ENCODE measurements around the gene SLC27A1.
A peak's percentile ranks its signal among the peaks of the same experiment; 100 is the strongest.

Gene SLC27A1

DNA sequence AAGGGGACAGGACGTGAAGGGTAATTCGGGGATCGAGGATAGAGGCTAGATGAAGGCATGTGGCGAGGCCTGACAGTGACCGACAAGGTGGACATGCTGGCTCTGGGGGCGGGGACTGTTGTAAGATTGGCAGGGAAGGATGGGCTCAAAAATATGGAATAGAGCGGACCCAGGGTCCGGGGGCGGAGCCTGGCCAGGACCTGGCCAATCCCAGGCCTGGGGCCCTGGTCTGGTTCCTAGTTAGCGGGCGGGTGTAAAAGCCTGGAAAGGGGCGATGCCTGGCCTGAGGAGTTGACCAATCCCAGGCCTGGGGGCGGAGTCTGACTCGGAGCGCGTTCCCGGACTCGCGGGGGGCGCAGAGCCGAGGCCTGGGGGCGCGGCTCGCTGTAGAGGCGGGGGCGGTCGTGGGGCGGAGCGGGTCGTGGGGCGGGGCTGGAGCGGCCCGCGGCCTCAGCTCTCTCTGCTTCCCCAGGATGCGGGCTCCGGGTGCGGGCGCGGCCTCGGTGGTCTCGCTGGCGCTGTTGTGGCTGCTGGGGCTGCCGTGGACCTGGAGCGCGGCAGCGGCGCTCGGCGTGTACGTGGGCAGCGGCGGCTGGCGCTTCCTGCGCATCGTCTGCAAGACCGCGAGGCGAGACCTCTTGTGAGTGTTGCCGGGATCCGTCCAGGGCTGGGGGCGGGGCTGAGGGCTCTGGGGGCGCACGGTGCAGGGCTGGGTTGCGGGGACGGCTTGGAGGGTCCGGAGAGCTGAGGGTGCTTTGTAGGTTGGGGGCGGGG is at the start of gene SLC27A1:
SLC27A1 (plus strand) TSS at position 457 of the 774 bp plus-strand sequence; CDS start at position 474, 17 bp downstream.
- H3K4me3 ChIP-seq (ENCODE audit: low read depth in 1 of 2, low read length in 2 of 2) = peak within 1 kb of the TSS; percentile 87 to 91
- H3K4me1 ChIP-seq (ENCODE audit: insufficient read depth, low read length) = peaks cover 24% of the 10 kb centered on the region
- no peaks in the 10 kb centered on the region for H3K9me3 ChIP-seq (ENCODE audit: low read length)
- H3K36me3 ChIP-seq (ENCODE audit: insufficient read depth, low read length) = no peaks in the 10 kb centered on the region
- H3K27ac ChIP-seq (ENCODE audit: low read depth, low read length) = peak within 1 kb of the TSS; percentile 85
- peak within 1 kb of the TSS; percentile 65 for H3K9ac ChIP-seq (ENCODE audit: low read length)
- no peaks in the 10 kb centered on the region for H3K27me3 ChIP-seq (ENCODE audit: control insufficient read depth in 1 of 2, insufficient read depth in 2 of 2, low read length in 2 of 2)

DNA sequence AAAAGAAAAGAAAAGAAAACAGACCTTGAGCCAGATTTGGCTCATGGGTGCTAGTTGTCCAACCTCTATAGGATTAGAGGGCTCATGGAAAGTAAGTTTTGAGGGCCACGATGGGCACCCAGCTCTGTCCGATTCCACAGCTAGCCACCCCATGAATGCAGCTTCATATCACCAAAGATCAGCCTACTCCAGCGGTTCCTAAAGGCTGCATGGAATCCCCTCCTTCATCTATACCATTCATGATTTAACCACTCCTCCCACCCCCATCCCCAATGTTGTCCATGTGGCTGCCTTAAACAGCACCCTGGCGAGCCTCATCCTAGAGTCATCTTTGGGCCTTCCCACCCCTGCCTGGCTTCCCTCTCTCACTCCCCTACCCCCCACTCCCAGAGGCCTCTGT is 48.4 kb upstream of the SLC27A1 start:
- Histone ChIP-seq H3K9me3 (ENCODE audit: low read length) (no peaks in the 10 kb centered on the region), H3K4me1 (ENCODE audit: insufficient read depth, low read length) (peaks cover 6% of the 10 kb centered on the region), H3K27me3 (ENCODE audit: control insufficient read depth in 1 of 2, insufficient read depth in 2 of 2, low read length in 2 of 2) (no peaks in the 10 kb centered on the region), H3K36me3 (ENCODE audit: insufficient read depth, low read length) (no peaks in the 10 kb centered on the region), H3K9ac (ENCODE audit: low read length) (no peak overlapping the region), H3K4me3 (ENCODE audit: low read depth in 1 of 2, low read length in 2 of 2) (no peak overlapping the region), H3K27ac (ENCODE audit: low read depth, low read length) (no peak overlapping the region)

DNA sequence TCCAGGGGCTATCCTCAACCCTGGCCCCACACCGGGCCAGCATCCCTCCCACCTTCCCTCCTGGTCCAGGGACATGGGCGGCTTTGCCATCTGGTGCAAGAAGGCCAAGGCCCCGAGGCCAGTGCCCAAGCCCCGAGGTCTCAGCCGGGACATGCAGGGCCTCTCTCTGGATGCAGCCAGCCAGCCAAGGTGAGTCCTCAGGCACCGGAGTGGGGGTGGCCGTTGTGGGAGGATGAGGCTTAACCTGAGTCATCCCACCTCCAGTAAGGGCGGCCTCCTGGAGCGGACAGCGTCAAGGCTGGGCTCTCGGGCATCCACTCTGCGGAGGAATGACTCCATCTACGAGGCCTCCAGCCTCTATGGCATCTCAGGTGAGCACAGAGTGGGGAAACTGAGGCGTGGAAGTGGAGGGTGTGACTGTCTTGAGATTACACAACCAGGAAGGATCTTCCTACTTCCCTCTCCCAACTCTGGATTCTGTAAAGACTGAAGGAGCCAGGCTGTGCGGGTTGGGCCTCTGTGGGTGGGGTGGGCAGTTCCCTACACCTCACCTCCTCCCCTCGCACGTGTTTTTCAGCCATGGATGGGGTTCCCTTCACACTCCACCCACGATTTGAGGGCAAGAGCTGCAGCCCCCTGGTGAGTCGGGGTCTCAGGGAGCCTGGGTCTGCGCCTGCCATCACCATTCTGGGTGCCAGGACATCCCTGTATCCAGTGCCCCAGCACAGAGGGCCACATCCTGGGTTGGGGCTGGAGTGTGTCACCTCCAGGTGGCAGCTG is 46.7 kb upstream of the SLC27A1 start:
- H3K36me3 ChIP-seq (ENCODE audit: insufficient read depth, low read length) = no peaks in the 10 kb centered on the region
- H3K27ac ChIP-seq (ENCODE audit: low read depth, low read length) = no peak overlapping the region
- no peaks in the 10 kb centered on the region for H3K27me3 ChIP-seq (ENCODE audit: control insufficient read depth in 1 of 2, insufficient read depth in 2 of 2, low read length in 2 of 2)
- no peak overlapping the region for H3K4me3 ChIP-seq (ENCODE audit: low read depth in 1 of 2, low read length in 2 of 2)
- H3K9ac ChIP-seq (ENCODE audit: low read length) = no peak overlapping the region
- H3K4me1 ChIP-seq (ENCODE audit: insufficient read depth, low read length) = peaks cover 6% of the 10 kb centered on the region
- no peaks in the 10 kb centered on the region for H3K9me3 ChIP-seq (ENCODE audit: low read length)

GRCh38 chr19:17424743-17425365 is 45.5 kb upstream of the SLC27A1 start:
- Histone ChIP-seq H3K27me3 (ENCODE audit: control insufficient read depth in 1 of 2, insufficient read depth in 2 of 2, low read length in 2 of 2) (no peaks in the 10 kb centered on the region), H3K4me1 (ENCODE audit: insufficient read depth, low read length) (no peaks in the 10 kb centered on the region), H3K9me3 (ENCODE audit: low read length) (no peaks in the 10 kb centered on the region), H3K9ac (ENCODE audit: low read length) (no peak overlapping the region), H3K27ac (ENCODE audit: low read depth, low read length) (no peak overlapping the region), H3K4me3 (ENCODE audit: low read depth in 1 of 2, low read length in 2 of 2) (no peak overlapping the region), H3K36me3 (ENCODE audit: insufficient read depth, low read length) (no peaks in the 10 kb centered on the region)

DNA sequence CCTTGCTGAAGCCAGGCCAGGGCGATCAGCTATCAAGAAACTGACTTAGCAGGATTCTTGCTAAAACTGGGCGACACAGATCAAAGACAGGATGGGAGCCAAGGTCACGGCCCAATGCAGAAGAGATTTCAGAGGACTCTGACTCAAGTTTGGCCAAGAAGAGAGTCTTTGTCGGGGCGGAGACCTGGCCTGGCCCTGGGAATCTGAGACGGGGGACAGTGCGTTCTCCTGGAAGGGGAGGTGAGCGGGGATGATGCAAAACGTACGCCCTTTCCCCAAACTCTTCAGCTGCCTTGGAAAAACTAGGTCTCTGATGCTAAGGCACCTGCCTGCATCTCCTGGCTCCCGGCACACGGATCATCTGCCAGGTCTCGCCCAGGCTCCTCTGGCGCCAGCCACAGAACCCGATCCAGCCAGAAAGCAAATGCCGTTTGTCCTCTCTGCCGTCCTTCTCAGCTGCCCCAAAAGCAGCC is 40.6 kb upstream of the SLC27A1 start:
- H3K27ac ChIP-seq (ENCODE audit: low read depth, low read length) = no peak overlapping the region
- no peaks in the 10 kb centered on the region for H3K36me3 ChIP-seq (ENCODE audit: insufficient read depth, low read length)
- no peak overlapping the region for H3K9ac ChIP-seq (ENCODE audit: low read length)
- H3K9me3 ChIP-seq (ENCODE audit: low read length) = no peaks in the 10 kb centered on the region
- H3K4me1 ChIP-seq (ENCODE audit: insufficient read depth, low read length) = no peaks in the 10 kb centered on the region
- H3K27me3 ChIP-seq (ENCODE audit: control insufficient read depth in 1 of 2, insufficient read depth in 2 of 2, low read length in 2 of 2) = no peaks in the 10 kb centered on the region
- H3K4me3 ChIP-seq (ENCODE audit: low read depth in 1 of 2, low read length in 2 of 2) = no peak overlapping the region

- Histone ChIP-seq H3K9ac (ENCODE audit: low read length) (no peak overlapping the region), H3K27ac (ENCODE audit: low read depth, low read length) (no peak overlapping the region), H3K27me3 (ENCODE audit: control insufficient read depth in 1 of 2, insufficient read depth in 2 of 2, low read length in 2 of 2) (no peaks in the 10 kb centered on the region), H3K9me3 (ENCODE audit: low read length) (no peaks in the 10 kb centered on the region), H3K4me3 (ENCODE audit: low read depth in 1 of 2, low read length in 2 of 2) (no peak overlapping the region), H3K4me1 (ENCODE audit: insufficient read depth, low read length) (no peaks in the 10 kb centered on the region), H3K36me3 (ENCODE audit: insufficient read depth, low read length) (no peaks in the 10 kb centered on the region)
Observed at GRCh38 chr19:17431417-17431816, 38.9 kb upstream of the SLC27A1 start.

- H3K9me3 ChIP-seq (ENCODE audit: low read length) = no peaks in the 10 kb centered on the region
- H3K27me3 ChIP-seq (ENCODE audit: control insufficient read depth in 1 of 2, insufficient read depth in 2 of 2, low read length in 2 of 2) = no peaks in the 10 kb centered on the region
- no peaks in the 10 kb centered on the region for H3K36me3 ChIP-seq (ENCODE audit: insufficient read depth, low read length)
- no peak overlapping the region for H3K4me3 ChIP-seq (ENCODE audit: low read depth in 1 of 2, low read length in 2 of 2)
- H3K27ac ChIP-seq (ENCODE audit: low read depth, low read length) = no peak overlapping the region
- H3K4me1 ChIP-seq (ENCODE audit: insufficient read depth, low read length) = no peaks in the 10 kb centered on the region
- H3K9ac ChIP-seq (ENCODE audit: low read length) = no peak overlapping the region
Observed at GRCh38 chr19:17435218-17435617, 35.1 kb upstream of the SLC27A1 start.

DNA sequence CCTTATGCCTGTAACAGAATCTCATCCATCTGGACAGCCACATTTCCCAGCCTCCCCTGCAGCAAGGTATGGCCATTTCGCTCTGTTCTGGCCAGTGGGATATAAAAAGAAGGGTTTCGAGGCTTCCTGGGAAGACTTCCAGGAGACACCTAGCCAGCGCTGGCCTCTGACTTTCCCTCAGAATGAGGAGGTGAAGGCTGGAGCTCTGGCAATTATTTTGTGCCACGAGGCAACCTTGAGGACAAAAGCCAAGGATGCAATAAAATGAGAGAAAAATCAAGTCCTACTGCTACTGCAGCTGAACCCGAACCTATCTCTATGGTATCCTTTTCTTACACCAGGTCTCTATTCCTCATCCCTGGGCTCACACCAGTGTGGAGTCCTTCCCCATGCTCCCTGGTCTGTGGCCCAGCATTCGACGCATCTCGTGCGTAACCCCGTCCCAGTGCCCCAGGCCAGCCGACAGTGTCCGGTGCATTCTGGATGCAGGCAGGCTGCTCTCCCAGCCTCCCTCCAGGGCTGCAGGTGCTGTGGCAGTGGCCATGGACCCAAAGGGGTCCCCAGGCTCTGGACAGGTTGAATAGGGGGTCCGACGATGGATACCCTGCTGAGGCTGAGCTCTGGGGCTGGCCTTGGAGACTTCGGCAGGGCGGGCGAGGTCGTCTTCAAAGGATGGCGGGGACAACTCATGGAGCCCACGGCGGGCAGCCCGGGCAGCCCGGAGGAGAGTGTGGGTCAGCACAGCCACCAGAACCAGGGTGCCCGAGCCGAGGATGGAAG is 34.0 kb upstream of the SLC27A1 start:
- H3K36me3 ChIP-seq (ENCODE audit: insufficient read depth, low read length) = no peaks in the 10 kb centered on the region
- no peak overlapping the region for H3K9ac ChIP-seq (ENCODE audit: low read length)
- H3K27me3 ChIP-seq (ENCODE audit: control insufficient read depth in 1 of 2, insufficient read depth in 2 of 2, low read length in 2 of 2) = no peaks in the 10 kb centered on the region
- H3K27ac ChIP-seq (ENCODE audit: low read depth, low read length) = no peak overlapping the region
- no peaks in the 10 kb centered on the region for H3K9me3 ChIP-seq (ENCODE audit: low read length)
- no peaks in the 10 kb centered on the region for H3K4me1 ChIP-seq (ENCODE audit: insufficient read depth, low read length)
- no peak overlapping the region for H3K4me3 ChIP-seq (ENCODE audit: low read depth in 1 of 2, low read length in 2 of 2)

- H3K9me3 ChIP-seq (ENCODE audit: low read length) = no peaks in the 10 kb centered on the region
- no peak overlapping the region for H3K27ac ChIP-seq (ENCODE audit: low read depth, low read length)
- no peaks in the 10 kb centered on the region for H3K4me1 ChIP-seq (ENCODE audit: insufficient read depth, low read length)
- H3K36me3 ChIP-seq (ENCODE audit: insufficient read depth, low read length) = no peaks in the 10 kb centered on the region
- H3K9ac ChIP-seq (ENCODE audit: low read length) = no peak overlapping the region
- H3K27me3 ChIP-seq (ENCODE audit: control insufficient read depth in 1 of 2, insufficient read depth in 2 of 2, low read length in 2 of 2) = no peaks in the 10 kb centered on the region
- no peak overlapping the region for H3K4me3 ChIP-seq (ENCODE audit: low read depth in 1 of 2, low read length in 2 of 2)
Observed at GRCh38 chr19:17436874-17437267, 33.5 kb upstream of the SLC27A1 start.

- Histone ChIP-seq H3K36me3 (ENCODE audit: insufficient read depth, low read length) (no peaks in the 10 kb centered on the region), H3K9ac (ENCODE audit: low read length) (no peak overlapping the region), H3K27ac (ENCODE audit: low read depth, low read length) (no peak overlapping the region), H3K9me3 (ENCODE audit: low read length) (no peaks in the 10 kb centered on the region), H3K27me3 (ENCODE audit: control insufficient read depth in 1 of 2, insufficient read depth in 2 of 2, low read length in 2 of 2) (no peaks in the 10 kb centered on the region), H3K4me3 (ENCODE audit: low read depth in 1 of 2, low read length in 2 of 2) (no peak overlapping the region), H3K4me1 (ENCODE audit: insufficient read depth, low read length) (no peaks in the 10 kb centered on the region)
Observed at GRCh38 chr19:17441241-17442021, 28.9 kb upstream of the SLC27A1 start.

Measured in muscle layer of colon (tissue), 2 donors.